Myocyte (in vitro differentiated cells): ENCODE data around the gene PM20D2. TPM values are rescaled to one million over a fixed set of nuclear protein-coding genes. Genes with fewer than 3 reads are reported as not detected.

ENCODE experiments used
- DNase-seq: peaks from one replicate; pipeline ENCODE4 v3.0.0-alpha.2; 2012; ENCODE audit warnings: low read depth
- total RNA-seq: library from RNA; depleted of rRNA; stranded (reverse); fragments of >200 nt; gene quantifications from 2 replicates; pipeline ENCODE4 v1.2.3, GENCODE V29; 2014

Gene PM20D2
- total RNA-seq, 1 donor from 2014 or later, result 7.3 TPM

DNA sequence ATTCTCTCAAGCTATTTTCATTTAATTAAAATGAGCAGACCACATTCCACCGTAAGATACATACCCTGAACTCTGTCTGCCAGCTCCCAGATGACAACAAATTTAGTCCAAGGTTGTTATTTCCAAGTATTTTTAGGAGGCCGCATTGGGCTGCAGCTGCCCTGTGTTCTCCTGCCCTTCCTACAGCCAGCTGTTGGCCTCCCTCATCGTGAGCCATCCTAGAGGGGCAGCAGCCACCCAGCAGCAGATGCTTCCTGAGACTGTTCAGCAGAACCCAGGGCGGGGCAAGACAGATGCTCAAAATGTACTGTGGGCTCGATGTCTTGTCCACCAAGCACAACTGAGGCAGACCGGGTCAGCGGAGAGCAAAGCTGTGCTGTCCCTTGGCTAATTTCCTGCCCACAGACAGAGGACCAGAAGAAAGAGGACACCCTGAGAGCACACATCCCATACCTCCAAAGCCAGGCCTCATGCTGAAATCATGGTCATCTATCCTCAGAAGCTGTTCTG is 54.9 kb downstream of the PM20D2 start:
- peak; percentile 40 for DNase-seq

DNA sequence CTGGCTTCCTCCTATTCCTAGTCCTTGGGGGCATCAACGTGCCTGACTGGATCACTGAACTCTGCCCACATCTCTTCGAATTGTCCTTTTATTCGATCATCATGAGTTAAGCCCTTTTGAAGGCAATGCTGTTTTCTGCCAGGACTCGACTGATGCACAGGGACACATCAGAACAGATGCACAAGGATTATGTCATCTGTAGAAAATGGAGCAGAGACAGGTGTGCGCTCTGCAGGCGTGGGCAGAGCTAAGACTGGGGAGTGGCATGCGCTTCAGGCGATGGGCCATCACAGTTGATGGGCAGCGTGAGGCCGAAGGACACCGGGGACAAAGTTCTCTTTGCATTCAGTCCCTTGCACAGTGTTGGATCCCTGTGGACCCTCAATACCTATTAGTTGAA is 58.2 kb downstream of the PM20D2 start:
- peak; percentile 86 for DNase-seq

DNA sequence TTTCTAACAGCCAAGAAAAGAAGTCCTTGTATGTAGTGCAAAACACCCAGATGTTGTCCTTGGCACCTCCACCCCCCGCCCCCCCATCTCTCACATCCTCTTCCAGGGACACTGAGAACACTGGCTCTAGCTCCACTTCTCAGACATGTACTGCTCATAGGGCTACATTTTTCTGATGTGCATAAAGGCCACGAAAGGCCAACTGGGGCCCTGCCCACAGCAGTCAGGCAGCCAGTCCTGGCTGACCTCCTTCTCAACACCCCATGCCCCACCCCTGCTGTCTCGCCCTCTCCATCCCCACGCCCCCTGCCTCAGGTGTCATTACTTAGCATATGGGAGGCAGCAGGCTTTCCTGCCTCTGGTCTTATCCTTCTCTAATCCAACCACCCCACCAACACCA is 60.0 kb downstream of the PM20D2 start:
- no peak for DNase-seq

DNA sequence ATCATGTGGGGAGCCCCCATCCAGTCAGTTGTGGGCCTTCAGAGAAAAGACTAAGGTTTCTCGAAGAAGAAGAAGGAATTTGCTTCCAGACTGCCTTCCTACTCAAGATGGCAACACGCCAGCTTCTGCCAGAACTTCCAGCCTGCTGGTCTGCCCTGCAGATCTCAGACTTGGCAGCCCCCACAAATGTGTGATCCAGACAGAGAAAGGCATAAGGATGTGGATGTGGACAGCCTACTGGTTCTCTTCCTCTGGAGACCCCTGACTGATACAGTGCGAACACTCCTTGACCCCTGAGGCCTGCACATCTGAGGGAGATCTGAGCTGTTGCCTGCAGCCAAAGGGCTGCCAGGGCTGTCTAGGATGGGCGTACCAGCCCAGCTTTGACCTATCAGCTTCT is 62.7 kb downstream of the PM20D2 start:
- no peak for DNase-seq

DNA sequence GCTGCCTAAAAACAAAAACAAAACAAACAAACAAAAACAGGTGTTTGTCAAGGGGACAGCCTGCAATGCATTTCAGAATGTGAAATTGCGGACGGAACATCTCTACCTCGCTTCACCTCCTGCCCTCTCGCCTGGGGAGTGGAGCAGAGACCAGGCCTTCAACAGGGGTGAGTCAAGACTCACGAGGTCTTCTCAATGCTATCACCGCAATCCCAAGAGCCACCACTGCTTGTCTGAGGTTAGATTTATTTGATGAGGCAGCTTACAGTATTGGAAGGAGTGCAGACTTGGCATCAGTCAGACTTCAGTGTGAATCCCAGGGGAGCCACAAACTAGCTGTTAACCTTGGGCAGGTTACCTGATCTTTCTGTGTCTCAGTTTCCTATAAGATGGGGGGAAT is 63.6 kb downstream of the PM20D2 start:
- peak; percentile 19 for DNase-seq

DNA sequence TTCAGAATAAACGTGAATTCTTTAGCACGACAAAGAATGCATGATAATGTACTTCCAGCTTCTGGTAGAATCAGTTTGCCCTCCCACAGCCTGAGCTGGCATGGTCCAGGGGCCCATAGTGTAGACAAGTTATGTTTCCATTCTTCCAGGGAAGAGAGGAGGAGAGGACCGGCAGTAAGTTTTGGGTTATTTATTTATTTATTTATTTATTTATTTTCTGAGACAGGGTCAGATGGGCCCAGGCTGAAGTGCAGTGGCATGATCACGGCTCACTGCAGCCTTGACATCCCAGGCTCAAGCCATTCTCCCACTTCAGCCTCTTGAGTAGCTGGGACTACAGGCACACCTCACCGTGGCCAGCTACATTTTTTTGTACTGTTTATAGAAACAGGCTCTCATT is 66.6 kb downstream of the PM20D2 start:
- DNase-seq, result no peak

DNA sequence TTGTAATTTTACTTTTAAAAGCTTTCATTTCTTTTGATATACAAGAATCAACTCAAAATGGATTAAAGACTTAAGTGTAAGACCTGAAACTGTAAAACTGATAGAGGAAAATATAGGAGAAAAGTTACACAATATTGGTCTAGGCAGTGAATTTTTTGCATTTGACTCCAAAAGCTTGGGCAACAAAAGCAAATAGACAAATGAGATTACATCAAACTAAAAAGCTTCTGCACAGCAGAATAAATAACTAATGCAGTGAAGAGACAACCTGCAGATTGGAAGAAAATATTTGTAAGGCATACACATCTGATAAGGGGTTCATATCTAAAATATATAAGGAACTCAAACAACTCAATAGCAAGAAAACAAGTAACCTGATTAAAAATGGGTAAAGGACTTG is 68.3 kb downstream of the PM20D2 start:
- DNase-seq, result no peak

Other genes starting within 250 kb of the PM20D2 start
- 16.6 and 17.4 TPM in 2 replicates for gene RNGTT, start 182.4 kb upstream of the PM20D2 start, total RNA-seq
- 81.7 and 85.3 TPM in 2 replicates for gene PNRC1, start 65.3 kb upstream of the PM20D2 start, total RNA-seq
- gene SRSF12, start 28.0 kb upstream of the PM20D2 start, total RNA-seq, result not detected in 2 replicates
- not detected in 2 replicates for gene GABRR1, start 71.3 kb downstream of the PM20D2 start, total RNA-seq
- gene GABRR2, start 169.2 kb downstream of the PM20D2 start, total RNA-seq, result 0.13 and 0.21 TPM in 2 replicates
- 23.6 and 23.9 TPM in 2 replicates for gene UBE2J1, start 206.7 kb downstream of the PM20D2 start, total RNA-seq